MM.1S (cell line): ENCODE results near the gene YY1.

ENCODE experiments used
- DNase-seq: peaks from one replicate; pipeline ENCODE4 v3.0.0-alpha.2; 2015
- H2AFZ ChIP-seq: fragments of 300-600 bp; sonication (generic); 2 replicates; pipeline ENCODE4 v1.6.0; 2016; ENCODE audit warnings: antibody characterized with exemption, low read length
- H3F3A ChIP-seq: fragments of 300-600 bp; sonication (generic); 2 replicates; pipeline ENCODE4 v1.6.1; 2016; ENCODE audit warnings: mild to moderate bottlenecking, antibody characterized with exemption, low read length, moderate library complexity, mixed read lengths; ENCODE audit not compliant: insufficient read depth
- H3K27ac ChIP-seq: fragments of 300-600 bp; sonication (generic); 2 replicates; pipeline ENCODE4 v1.5.1; 2016; ENCODE audit warnings: mild to moderate bottlenecking, low read length
- H3K27me3 ChIP-seq: fragments of 300-600 bp; sonication (generic); replicated peaks from 2 replicates; pipeline ENCODE4 v1.6.0; 2016; ENCODE audit warnings: low read length; ENCODE audit not compliant: insufficient read depth
- H3K36me3 ChIP-seq: fragments of 300-600 bp; sonication (generic); replicated peaks from 2 replicates; pipeline ENCODE4 v1.6.1; 2016; ENCODE audit warnings: mild to moderate bottlenecking, low read length, mixed read lengths; ENCODE audit not compliant: insufficient read depth
- H3K4me1 ChIP-seq: fragments of 300-600 bp; sonication (generic); 2 replicates; pipeline ENCODE4 v1.6.1; 2016; ENCODE audit warnings: low read length, mixed read lengths
- H3K4me2 ChIP-seq: fragments of 300-600 bp; sonication (generic); 2 replicates; pipeline ENCODE4 v1.6.0; 2016; ENCODE audit warnings: low read depth, low read length
- H3K4me3 ChIP-seq: fragments of 300-600 bp; sonication (generic); 2 replicates; pipeline ENCODE4 v1.5.1; 2016; ENCODE audit warnings: low read length, mixed read lengths
- H3K79me2 ChIP-seq: fragments of 300-600 bp; sonication (generic); 2 replicates; pipeline ENCODE4 v1.6.1; 2016; ENCODE audit warnings: mixed run types, low read length, mixed read lengths
- H3K9ac ChIP-seq: fragments of 300-600 bp; sonication (generic); 2 replicates; pipeline ENCODE4 v1.6.1; 2016; ENCODE audit warnings: low read length, mixed read lengths
- H3K9me2 ChIP-seq: fragments of 300-600 bp; sonication (generic); replicated peaks from 2 replicates; pipeline ENCODE4 v1.6.1; 2016; ENCODE audit warnings: mild to moderate bottlenecking, low read length, mixed read lengths; ENCODE audit not compliant: insufficient read depth
- H3K9me3 ChIP-seq: fragments of 300-600 bp; sonication (generic); replicated peaks from 2 replicates; pipeline ENCODE4 v1.6.1; 2016; ENCODE audit warnings: mild to moderate bottlenecking, low read length, mixed read lengths; ENCODE audit not compliant: insufficient read depth
- H4K20me1 ChIP-seq: fragments of 300-600 bp; sonication (generic); 2 replicates; pipeline ENCODE4 v1.6.1; 2016; ENCODE audit warnings: mild to moderate bottlenecking, low read length, moderate library complexity, mixed read lengths; ENCODE audit not compliant: insufficient read depth
- EZH2 ChIP-seq: fragments of 300-600 bp; sonication (generic); optimal IDR thresholded peaks from 2 replicates; pipeline ENCODE3; 2017; ENCODE audit warnings: low read depth, mild to moderate bottlenecking, antibody characterized with exemption, low read length, mixed read lengths
- EZH2phosphoT487 ChIP-seq: fragments of 300-600 bp; sonication (generic); IDR thresholded peaks from 2 replicates; pipeline ENCODE4 v1.6.1; 2018; ENCODE audit warnings: antibody characterized with exemption, low read length
- TF ChIP-seq, protein P1 (sequence below): fragments of 300-600 bp; sonication (generic); IDR thresholded peaks from 2 replicates; pipeline ENCODE4 v1.5.1; 2016; ENCODE audit warnings: antibody characterized with exemption, low read length, mixed read lengths

The YY1 gene

DNA sequence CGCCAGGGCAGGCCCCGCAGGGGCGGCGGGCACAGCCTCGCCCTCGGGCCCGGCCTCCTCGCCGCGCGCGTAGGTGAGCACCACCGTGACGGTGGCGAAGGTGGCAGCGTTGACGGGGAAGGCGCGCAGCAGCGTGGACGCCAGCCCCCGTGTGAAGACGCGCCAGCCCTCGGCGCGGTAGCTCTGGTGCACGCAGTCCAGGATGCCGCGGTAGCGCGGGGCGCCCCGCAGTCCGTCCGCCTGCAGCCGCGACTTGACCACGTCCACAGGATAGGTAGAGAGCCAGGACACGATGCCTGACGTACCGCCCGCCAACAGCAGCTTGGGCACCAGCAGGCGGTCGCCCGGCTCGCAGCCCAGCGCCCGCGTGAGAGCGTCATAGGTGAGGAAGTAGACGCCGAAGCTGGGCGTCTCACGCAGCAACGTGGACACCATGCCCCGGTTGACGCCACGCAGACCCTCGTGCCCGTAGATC, 53.4 kb downstream of the YY1 start:
- H3K4me1 ChIP-seq: no peaks in the 10 kb centered on the region
- no peak overlapping the region for H2AFZ ChIP-seq
- H3K27me3 ChIP-seq: no peaks in the 10 kb centered on the region
- H3K4me2 ChIP-seq: no peak overlapping the region
- no peak overlapping the region for H3K4me3 ChIP-seq
- no peak for DNase-seq
- TF ChIP-seq EZH2: no peak
- TF ChIP-seq, protein P1, sequence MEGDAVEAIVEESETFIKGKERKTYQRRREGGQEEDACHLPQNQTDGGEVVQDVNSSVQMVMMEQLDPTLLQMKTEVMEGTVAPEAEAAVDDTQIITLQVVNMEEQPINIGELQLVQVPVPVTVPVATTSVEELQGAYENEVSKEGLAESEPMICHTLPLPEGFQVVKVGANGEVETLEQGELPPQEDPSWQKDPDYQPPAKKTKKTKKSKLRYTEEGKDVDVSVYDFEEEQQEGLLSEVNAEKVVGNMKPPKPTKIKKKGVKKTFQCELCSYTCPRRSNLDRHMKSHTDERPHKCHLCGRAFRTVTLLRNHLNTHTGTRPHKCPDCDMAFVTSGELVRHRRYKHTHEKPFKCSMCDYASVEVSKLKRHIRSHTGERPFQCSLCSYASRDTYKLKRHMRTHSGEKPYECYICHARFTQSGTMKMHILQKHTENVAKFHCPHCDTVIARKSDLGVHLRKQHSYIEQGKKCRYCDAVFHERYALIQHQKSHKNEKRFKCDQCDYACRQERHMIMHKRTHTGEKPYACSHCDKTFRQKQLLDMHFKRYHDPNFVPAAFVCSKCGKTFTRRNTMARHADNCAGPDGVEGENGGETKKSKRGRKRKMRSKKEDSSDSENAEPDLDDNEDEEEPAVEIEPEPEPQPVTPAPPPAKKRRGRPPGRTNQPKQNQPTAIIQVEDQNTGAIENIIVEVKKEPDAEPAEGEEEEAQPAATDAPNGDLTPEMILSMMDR: no peak
- no peak for TF ChIP-seq EZH2phosphoT487
- H3K9me3 ChIP-seq: no peaks in the 10 kb centered on the region
- no peaks in the 10 kb centered on the region for H4K20me1 ChIP-seq
- H3K9me2 ChIP-seq: no peaks in the 10 kb centered on the region
- no peaks in the 10 kb centered on the region for H3K36me3 ChIP-seq
- H3F3A ChIP-seq: no peaks in the 10 kb centered on the region
- H3K9ac ChIP-seq: no peak overlapping the region
- H3K27ac ChIP-seq: no peak overlapping the region
- H3K79me2 ChIP-seq: no peaks in the 10 kb centered on the region

DNA sequence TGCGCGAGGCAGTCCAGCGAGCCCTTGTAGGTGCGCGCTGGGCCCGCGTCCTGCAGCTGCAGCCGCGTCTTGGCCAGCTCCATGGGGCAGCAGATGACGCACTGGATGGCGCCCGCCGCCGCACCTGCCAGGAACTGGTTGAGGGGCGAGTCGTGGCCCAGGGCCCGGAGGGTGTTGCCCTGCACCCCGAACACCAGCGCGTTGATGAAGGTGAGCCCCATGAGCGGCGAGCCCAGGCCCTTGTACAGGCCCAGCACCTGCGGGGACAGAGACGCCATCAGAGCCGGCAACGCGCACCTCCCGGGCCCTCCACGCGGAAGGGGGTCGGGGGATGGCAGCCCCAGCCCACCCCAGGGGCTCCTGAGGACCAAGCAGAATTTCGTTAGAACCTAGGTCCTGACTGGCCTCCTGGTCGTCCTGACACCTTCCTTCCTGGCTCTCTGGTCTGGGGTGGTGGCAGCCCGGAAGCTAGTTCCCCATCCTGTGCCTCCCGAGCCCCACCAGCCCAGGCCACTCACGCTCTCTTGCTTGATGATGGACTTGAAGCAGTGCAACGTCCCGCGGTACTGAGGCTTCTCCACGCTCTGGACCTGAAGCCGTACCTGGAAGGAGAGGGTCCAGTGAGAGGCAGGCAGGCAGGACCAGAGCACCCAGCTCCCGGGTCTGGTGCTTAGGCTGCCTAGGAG, 54.0 kb downstream of the YY1 start:
- no peak for TF ChIP-seq EZH2phosphoT487
- TF ChIP-seq, protein P1: no peak
- Histone ChIP-seq H4K20me1 (no peaks in the 10 kb centered on the region), H3K36me3 (no peaks in the 10 kb centered on the region), H3K27me3 (no peaks in the 10 kb centered on the region), H3K9ac (no peak overlapping the region), H2AFZ (no peak overlapping the region), H3K9me2 (no peaks in the 10 kb centered on the region), H3F3A (no peaks in the 10 kb centered on the region), H3K9me3 (no peaks in the 10 kb centered on the region), H3K4me3 (no peak overlapping the region), H3K4me1 (no peaks in the 10 kb centered on the region), H3K4me2 (no peak overlapping the region), H3K27ac (no peak overlapping the region), H3K79me2 (no peaks in the 10 kb centered on the region)
- DNase-seq: no peak

DNA sequence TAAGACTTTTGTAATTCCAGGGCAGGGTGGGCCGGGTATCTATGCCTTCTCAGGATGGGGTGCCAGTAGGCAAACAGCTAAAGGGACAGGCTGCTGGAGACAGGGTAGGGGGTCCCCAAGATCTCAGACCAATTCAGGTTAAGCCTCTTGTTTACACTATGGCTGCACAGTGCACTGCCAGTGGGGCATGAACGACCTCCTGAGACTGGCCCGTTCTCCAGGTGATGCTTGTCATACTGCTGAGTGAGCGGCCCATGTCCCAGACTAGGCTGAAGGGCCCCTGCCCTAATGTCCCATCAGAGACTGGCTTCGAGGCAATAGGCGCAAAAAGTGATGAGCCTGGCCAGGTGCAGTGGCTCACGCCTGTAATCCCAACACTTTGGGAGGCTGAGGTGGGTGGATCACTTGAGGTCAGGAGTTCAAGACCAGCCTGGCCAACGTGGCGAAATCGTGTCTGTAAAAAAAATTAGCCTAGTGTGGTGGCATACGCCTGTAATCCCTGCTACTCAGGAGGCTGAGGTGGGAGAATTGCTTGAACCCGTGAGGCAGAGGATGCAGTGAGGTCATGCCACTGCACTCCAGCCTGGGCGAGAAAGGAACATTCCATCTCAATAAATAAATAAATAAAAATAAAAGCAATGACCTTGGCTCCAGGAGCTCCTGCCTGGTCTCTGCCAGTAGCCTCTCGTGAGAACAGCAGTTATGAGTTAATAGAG, 54.7 kb downstream of the YY1 start:
- Histone ChIP-seq H3F3A (no peaks in the 10 kb centered on the region), H3K4me2 (no peak overlapping the region), H3K79me2 (no peaks in the 10 kb centered on the region), H3K4me1 (no peaks in the 10 kb centered on the region), H3K36me3 (no peaks in the 10 kb centered on the region), H4K20me1 (no peaks in the 10 kb centered on the region), H3K9me3 (no peaks in the 10 kb centered on the region), H3K27ac (no peak overlapping the region), H3K4me3 (no peak overlapping the region), H3K9ac (no peak overlapping the region), H2AFZ (no peak overlapping the region), H3K9me2 (no peaks in the 10 kb centered on the region), H3K27me3 (no peaks in the 10 kb centered on the region)
- DNase-seq: no peak
- no peak for TF ChIP-seq EZH2phosphoT487
- TF ChIP-seq EZH2: no peak
- TF ChIP-seq, protein P1: no peak
